GM06990 (cell line): ENCODE data around the gene CLMN.

Experiments used
- DNase-seq: peaks from one replicate; pipeline ENCODE4 v3.0.0-alpha.2; 2011; ENCODE audit not compliant: insufficient read length; ENCODE audit errors: extremely low read depth
- H3K27me3 ChIP-seq: replicated peaks from 2 replicates; pipeline ENCODE4 v1.6.0; 2011; ENCODE audit warnings: low read length; ENCODE audit not compliant: control insufficient read depth, insufficient read depth
- H3K36me3 ChIP-seq: 2 replicates; pipeline ENCODE4 v1.5.1; 2011; ENCODE audit warnings: low read length; ENCODE audit not compliant: control insufficient read depth, insufficient read depth
- H3K4me3 ChIP-seq: replicated peaks from 2 replicates; pipeline ENCODE4 v1.5.1; 2011; ENCODE audit warnings: low read depth, mild to moderate bottlenecking, control low read depth, low read length
- TF ChIP-seq, protein P1 (sequence below): IDR thresholded peaks from 2 replicates; pipeline ENCODE4 v1.5.1; 2011; ENCODE audit warnings: low read length, control low read depth, mild to moderate bottlenecking, inconsistent platforms; ENCODE audit not compliant: insufficient read depth, poor library complexity, severe bottlenecking

Gene CLMN

GRCh38 chr14:95253039-95253630 lies 66.6 kb downstream of the CLMN start:
- H3K36me3 ChIP-seq = no peaks in the 10 kb centered on the region
- TF ChIP-seq, protein P1, sequence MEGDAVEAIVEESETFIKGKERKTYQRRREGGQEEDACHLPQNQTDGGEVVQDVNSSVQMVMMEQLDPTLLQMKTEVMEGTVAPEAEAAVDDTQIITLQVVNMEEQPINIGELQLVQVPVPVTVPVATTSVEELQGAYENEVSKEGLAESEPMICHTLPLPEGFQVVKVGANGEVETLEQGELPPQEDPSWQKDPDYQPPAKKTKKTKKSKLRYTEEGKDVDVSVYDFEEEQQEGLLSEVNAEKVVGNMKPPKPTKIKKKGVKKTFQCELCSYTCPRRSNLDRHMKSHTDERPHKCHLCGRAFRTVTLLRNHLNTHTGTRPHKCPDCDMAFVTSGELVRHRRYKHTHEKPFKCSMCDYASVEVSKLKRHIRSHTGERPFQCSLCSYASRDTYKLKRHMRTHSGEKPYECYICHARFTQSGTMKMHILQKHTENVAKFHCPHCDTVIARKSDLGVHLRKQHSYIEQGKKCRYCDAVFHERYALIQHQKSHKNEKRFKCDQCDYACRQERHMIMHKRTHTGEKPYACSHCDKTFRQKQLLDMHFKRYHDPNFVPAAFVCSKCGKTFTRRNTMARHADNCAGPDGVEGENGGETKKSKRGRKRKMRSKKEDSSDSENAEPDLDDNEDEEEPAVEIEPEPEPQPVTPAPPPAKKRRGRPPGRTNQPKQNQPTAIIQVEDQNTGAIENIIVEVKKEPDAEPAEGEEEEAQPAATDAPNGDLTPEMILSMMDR = no peak
- H3K27me3 ChIP-seq = no peaks in the 10 kb centered on the region
- H3K4me3 ChIP-seq = no peak overlapping the region
- DNase-seq = no peak

DNA sequence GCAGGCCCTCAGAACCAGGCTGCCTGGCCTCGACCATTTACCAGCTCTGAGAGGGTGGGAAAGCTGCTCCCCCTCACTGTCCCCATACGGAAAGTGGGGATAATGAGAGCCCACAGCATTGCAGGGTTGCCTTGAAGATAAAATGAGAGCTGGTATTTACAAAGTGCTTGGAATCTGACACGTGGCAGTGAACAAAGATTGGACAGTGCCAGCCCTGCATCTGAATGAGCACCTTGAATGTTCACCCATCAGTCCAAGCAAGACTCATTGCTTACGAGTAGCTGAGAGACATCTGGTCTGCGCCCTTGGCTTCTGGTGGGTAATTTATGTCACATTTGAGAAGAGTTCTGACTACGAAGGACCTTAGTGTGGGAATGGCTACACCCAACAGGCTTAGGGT lies 67.5 kb downstream of the CLMN start:
- H3K36me3 ChIP-seq = no peaks in the 10 kb centered on the region
- H3K4me3 ChIP-seq = no peak overlapping the region
- DNase-seq = no peak
- TF ChIP-seq, protein P1 = no peak
- H3K27me3 ChIP-seq = no peaks in the 10 kb centered on the region

- Histone ChIP-seq H3K4me3 (no peak overlapping the region), H3K36me3 (no peaks in the 10 kb centered on the region), H3K27me3 (no peaks in the 10 kb centered on the region)
- TF ChIP-seq, protein P1 = no peak
- no peak for DNase-seq
Observed at GRCh38 chr14:95250936-95251335, 68.8 kb downstream of the CLMN start.

DNA sequence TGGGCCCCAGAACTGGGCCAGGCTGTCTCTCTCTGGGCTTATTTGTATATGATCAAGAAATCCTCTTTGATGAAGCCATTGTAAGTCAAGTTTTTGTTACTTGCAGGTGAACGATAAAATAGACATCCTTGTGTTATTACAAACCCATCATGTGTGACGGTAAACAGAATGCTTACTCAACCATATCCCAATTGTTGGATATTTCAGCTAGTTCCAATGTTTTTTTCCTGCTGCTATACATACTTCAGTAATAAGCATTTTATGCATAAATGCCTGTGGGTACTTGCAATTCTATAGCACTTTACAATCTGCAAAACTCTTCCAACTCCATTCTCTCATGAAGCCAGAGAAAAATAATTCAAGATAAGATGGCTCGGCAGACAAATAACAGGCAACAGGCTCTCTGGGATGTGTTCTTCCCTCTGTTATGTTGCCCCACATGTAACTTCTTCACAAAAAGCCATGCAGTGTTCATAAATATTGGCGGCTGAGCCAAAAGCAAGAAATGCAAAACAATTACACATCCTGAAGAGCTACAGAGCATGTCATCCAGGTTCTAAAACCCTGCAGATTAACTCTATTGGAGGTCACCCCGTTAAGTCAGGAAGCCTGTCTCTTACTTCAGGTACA lies 69.5 kb downstream of the CLMN start:
- H3K27me3 ChIP-seq = no peaks in the 10 kb centered on the region
- DNase-seq = no peak
- H3K4me3 ChIP-seq = no peak overlapping the region
- TF ChIP-seq, protein P1 = no peak
- no peaks in the 10 kb centered on the region for H3K36me3 ChIP-seq

DNA sequence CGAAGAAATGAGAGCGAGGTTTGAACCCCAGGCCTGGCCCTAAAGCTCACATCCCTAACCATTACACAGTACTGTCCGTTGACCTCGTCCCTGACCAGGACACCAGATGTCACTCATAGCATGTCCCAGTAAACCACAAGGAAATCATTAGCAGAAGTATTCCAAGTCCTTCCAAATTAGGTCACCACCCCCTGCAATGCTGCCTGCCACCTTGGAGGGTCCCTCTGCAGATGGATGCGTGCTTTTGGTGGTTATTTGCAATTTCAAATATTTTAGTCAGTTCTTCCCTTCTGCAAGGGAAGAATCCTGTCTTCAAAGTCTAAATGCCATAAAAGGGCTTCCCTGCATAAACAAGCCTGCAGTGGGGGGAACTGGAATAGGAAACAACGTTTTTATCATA lies 71.3 kb downstream of the CLMN start:
- Histone ChIP-seq H3K27me3 (no peaks in the 10 kb centered on the region), H3K4me3 (no peak overlapping the region), H3K36me3 (no peaks in the 10 kb centered on the region)
- no peak for DNase-seq
- TF ChIP-seq, protein P1 = no peak
